ENCODE results near the gene PZP. TPM values are rescaled to one million over a fixed set of nuclear protein-coding genes. Genes with fewer than 3 reads are reported as not detected.
"Not testable (repeated sequence)": the region's sequence is repeated elsewhere in the genome, so short reads cannot be mapped to it uniquely, and the experiment has no call there.

The PZP gene
- total and polyA plus RNA-seq, 12 donors = 0.15 to 1.6 (median 0.54) TPM

DNA sequence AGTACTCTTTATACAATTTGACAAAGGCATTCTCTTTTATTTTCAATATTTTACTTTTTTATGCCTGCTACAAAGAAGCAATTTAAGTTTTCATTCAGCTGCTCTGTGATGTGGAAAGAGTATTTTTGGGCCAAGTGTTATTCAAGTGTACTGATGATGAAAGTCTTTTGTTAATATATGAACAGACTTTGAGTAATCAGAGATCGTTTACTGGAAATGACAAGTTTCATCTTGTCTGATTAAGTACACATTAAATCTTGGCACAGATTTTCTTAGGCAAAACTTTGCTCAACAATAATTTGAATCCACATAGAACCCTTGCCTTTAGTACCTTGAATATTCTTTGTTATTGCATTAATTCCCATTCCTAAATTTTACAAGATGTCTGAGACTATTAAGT, 13.3 kb upstream of the PZP start:
- H3K4me1 ChIP-seq = no peaks in the 10 kb centered on the region
- H3K27me3 ChIP-seq = no peaks in the 10 kb centered on the region
- 38 to 52% methylated on average over 1 of the region's 1 CpG for WGBS, 2 donors
- no peaks in the 10 kb centered on the region for H3K36me3 ChIP-seq
- H3K4me3 ChIP-seq = no peak overlapping the region
- H3K9me3 ChIP-seq = no peaks in the 10 kb centered on the region
- intact Hi-C loops (cut with DNase I) = no loop called here
- no peak for ATAC-seq
- TF ChIP-seq, protein P1, sequence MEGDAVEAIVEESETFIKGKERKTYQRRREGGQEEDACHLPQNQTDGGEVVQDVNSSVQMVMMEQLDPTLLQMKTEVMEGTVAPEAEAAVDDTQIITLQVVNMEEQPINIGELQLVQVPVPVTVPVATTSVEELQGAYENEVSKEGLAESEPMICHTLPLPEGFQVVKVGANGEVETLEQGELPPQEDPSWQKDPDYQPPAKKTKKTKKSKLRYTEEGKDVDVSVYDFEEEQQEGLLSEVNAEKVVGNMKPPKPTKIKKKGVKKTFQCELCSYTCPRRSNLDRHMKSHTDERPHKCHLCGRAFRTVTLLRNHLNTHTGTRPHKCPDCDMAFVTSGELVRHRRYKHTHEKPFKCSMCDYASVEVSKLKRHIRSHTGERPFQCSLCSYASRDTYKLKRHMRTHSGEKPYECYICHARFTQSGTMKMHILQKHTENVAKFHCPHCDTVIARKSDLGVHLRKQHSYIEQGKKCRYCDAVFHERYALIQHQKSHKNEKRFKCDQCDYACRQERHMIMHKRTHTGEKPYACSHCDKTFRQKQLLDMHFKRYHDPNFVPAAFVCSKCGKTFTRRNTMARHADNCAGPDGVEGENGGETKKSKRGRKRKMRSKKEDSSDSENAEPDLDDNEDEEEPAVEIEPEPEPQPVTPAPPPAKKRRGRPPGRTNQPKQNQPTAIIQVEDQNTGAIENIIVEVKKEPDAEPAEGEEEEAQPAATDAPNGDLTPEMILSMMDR (IDR thresholded peaks at IDR 0.05) = no peak
- H3K27ac ChIP-seq = no peak overlapping the region
- no peak for DNase-seq

DNA sequence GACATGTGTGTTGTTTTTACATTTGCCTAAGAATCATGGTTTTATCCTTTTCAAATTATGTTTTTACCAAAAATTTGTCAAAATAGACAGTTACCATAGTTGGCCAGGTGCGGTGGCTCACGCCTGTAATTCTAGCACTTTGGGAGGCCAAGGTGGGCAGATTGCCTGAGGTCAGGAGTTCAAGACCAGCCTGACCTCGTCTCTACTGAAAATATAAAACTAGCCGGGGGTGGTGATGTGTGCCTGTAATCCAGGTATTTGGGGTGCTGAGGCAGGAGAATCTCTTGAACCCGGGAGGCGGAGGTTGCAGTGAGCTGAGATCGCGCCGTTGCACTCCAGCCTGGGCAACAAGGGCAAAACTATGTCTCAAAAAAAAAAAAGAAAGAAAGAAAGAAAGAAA, 12.8 kb upstream of the PZP start:
- ATAC-seq; H3K4me3 ChIP-seq; H3K27me3 ChIP-seq; intact Hi-C loops (cut with DNase I); H3K9me3 ChIP-seq; H3K27ac ChIP-seq; H3K4me1 ChIP-seq; H3K36me3 ChIP-seq; DNase-seq: not testable (repeated sequence)
- 80 to 92% methylated on average over 9 of the region's 9 CpGs for WGBS, 2 donors

DNA sequence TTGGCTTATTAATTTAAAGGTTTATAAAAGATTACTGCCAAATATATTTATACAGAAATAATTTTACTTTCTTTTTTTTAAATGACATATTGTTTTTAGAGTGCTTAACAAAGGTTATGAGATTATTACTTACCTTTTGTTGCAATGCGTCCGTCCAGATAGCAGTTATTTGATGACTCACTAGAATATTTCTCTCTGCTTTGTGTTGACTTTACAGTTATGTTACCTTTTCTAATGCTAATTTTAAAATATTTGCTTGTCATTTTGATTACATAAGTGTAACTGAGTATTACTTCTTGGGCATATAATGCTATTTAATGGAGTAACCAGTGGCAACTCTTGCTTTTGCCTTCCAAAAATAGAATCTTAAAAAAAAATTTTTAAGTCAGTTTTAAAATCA, 6.3 kb upstream of the PZP start:
- intact Hi-C loops (cut with DNase I) = no loop called here
- no peak overlapping the region for H3K4me3 ChIP-seq
- no peaks in the 10 kb centered on the region for H3K4me1 ChIP-seq
- H3K9me3 ChIP-seq = no peaks in the 10 kb centered on the region
- no peak for DNase-seq
- H3K27me3 ChIP-seq = no peaks in the 10 kb centered on the region
- 93 to 96% methylated on average over 2 of the region's 2 CpGs for WGBS, 2 donors
- no peaks in the 10 kb centered on the region for H3K36me3 ChIP-seq
- no peak for ATAC-seq
- TF ChIP-seq, protein P1 (IDR thresholded peaks at IDR 0.05) = no peak
- no peak overlapping the region for H3K27ac ChIP-seq

DNA sequence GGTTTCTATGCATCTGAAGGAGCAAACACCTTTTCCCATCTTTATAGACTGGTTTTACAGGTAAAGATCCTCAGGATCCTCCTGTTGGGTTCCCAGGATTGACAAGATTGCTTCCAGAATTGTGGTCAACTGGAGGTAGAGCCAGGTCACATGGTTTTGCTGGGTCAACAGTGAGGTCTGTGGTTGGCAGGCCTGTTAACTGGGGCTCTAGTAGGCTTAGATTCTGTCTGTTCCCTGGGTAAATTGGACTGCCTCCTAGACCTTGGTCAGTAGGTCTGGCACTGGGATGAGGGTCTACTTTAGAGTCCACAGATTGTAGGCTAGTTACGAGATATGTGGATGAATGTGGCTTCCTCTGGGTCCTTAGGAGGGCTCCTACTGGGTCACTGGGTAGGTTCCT, 3.5 kb upstream of the PZP start:
- intact Hi-C loops (cut with DNase I) = no loop called here
- no peak for DNase-seq
- H3K27ac ChIP-seq = no peak overlapping the region
- H3K36me3 ChIP-seq = no peaks in the 10 kb centered on the region
- no peaks in the 10 kb centered on the region for H3K4me1 ChIP-seq
- TF ChIP-seq, protein P1 (IDR thresholded peaks at IDR 0.05) = no peak
- no peaks in the 10 kb centered on the region for H3K9me3 ChIP-seq
- 89% methylated on average over 1 of the region's 1 CpG for WGBS, 2 donors
- ATAC-seq = no peak
- H3K27me3 ChIP-seq = no peaks in the 10 kb centered on the region
- no peak overlapping the region for H3K4me3 ChIP-seq

DNA sequence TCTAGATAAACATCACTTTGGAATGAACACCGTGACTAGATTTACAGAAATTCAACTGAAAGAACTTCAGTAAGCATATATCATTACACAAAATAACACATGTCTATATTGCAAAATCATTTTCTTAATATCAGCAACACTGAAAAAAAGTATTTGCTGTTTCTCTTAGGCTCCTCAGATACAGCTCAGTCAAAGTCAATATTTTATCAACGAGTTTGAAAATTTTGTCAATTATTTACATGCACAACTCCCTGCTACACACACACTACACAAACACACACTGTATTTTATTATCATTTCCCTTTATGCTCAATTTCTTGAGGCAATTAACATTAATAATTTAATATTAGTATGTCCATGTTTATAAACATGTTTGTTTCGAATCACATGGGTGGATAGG, 3.8 kb downstream of the PZP start:
- H3K36me3 ChIP-seq = no peaks in the 10 kb centered on the region
- DNase-seq = no peak
- no peaks in the 10 kb centered on the region for H3K9me3 ChIP-seq
- WGBS, 2 donors = 80 to 85% methylated on average over 3 of the region's 3 CpGs
- no peak for ATAC-seq
- H3K4me3 ChIP-seq = no peak overlapping the region
- no peaks in the 10 kb centered on the region for H3K4me1 ChIP-seq
- intact Hi-C loops (cut with DNase I) = no loop called here
- H3K27ac ChIP-seq = no peak overlapping the region
- H3K27me3 ChIP-seq = no peaks in the 10 kb centered on the region
- TF ChIP-seq, protein P1 (IDR thresholded peaks at IDR 0.05) = no peak

All from heart right ventricle (tissue), 16 donors.